ENCODE measurements around the gene BCAS1.

BCAS1 gene

DNA sequence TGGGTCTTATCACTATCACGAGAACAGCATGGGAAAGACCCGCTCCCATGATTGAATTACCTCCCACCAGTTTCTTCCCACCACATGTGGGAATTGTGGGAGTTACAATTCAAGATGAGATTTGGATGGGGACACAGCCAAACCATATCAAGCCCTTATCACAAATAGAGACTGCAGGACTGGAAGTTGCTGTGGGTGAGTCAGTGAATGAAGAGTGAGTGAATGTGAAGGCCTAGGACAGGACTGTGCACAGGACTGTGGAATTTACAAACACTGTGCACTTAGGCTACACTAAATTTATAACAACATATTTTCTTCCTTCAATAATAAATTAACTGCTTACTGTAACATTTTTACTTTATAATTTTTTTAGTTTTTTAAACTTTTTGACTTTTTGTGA, 30.2 kb upstream of the BCAS1 start:
- Histone ChIP-seq H3K9ac (ENCODE audit: low read length) (no peak overlapping the region), H3K27ac (ENCODE audit: low read depth, low read length) (no peak overlapping the region), H3K4me3 (ENCODE audit: low read depth in 1 of 2, low read length in 2 of 2) (no peak overlapping the region), H3K4me1 (ENCODE audit: insufficient read depth, low read length) (peaks cover 13% of the 10 kb centered on the region), H3K36me3 (ENCODE audit: insufficient read depth, low read length) (no peaks in the 10 kb centered on the region), H3K9me3 (ENCODE audit: low read length) (no peaks in the 10 kb centered on the region), H3K27me3 (ENCODE audit: control insufficient read depth in 1 of 2, insufficient read depth in 2 of 2, low read length in 2 of 2) (no peaks in the 10 kb centered on the region)

DNA sequence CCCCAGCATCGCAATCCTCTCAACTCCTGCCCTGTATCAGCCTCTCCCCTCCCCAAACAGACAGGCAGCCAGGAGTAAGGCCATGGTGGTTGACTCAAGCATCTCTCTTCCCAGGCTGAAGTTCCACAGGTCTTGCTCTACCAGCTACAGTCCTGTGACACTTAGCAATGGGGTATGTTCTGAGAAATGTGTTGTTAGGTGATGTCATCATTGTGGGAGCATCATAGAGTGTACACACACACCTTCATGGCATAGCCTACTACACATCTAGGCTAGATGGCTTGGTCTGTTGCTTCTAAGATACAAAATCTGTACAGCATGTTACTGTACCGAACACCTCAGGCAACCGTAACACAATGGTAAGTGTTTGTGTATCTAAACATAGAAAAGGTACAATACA, 29.5 kb upstream of the BCAS1 start:
- Histone ChIP-seq H3K27me3 (ENCODE audit: control insufficient read depth in 1 of 2, insufficient read depth in 2 of 2, low read length in 2 of 2) (no peaks in the 10 kb centered on the region), H3K4me1 (ENCODE audit: insufficient read depth, low read length) (peaks cover 12% of the 10 kb centered on the region), H3K36me3 (ENCODE audit: insufficient read depth, low read length) (no peaks in the 10 kb centered on the region), H3K4me3 (ENCODE audit: low read depth in 1 of 2, low read length in 2 of 2) (no peak overlapping the region), H3K9me3 (ENCODE audit: low read length) (no peaks in the 10 kb centered on the region), H3K27ac (ENCODE audit: low read depth, low read length) (no peak overlapping the region), H3K9ac (ENCODE audit: low read length) (no peak overlapping the region)

DNA sequence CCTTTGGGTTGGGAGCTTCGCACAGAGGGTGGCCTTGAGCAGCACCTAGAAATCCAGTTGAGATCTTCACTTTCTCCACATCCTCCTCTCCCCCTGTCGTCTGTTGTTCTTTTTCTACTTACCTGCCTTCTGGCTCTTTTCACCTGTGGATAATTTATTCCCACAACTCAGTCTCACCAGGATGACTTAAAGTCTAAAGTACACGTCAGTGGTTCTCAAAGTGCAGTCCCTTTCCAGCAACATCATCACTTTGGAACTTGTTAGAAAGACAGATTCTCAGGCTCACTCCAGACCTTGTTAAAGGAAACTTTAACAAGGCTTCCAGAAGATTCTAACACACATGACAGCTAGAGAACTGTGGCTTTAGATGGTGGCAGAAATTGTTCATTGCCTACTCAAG, 27.7 kb upstream of the BCAS1 start:
- no peaks in the 10 kb centered on the region for H3K36me3 ChIP-seq (ENCODE audit: insufficient read depth, low read length)
- H3K27me3 ChIP-seq (ENCODE audit: control insufficient read depth in 1 of 2, insufficient read depth in 2 of 2, low read length in 2 of 2), result no peaks in the 10 kb centered on the region
- no peaks in the 10 kb centered on the region for H3K9me3 ChIP-seq (ENCODE audit: low read length)
- no peak overlapping the region for H3K4me3 ChIP-seq (ENCODE audit: low read depth in 1 of 2, low read length in 2 of 2)
- H3K4me1 ChIP-seq (ENCODE audit: insufficient read depth, low read length), result no peaks in the 10 kb centered on the region
- H3K27ac ChIP-seq (ENCODE audit: low read depth, low read length), result no peak overlapping the region
- no peak overlapping the region for H3K9ac ChIP-seq (ENCODE audit: low read length)

DNA sequence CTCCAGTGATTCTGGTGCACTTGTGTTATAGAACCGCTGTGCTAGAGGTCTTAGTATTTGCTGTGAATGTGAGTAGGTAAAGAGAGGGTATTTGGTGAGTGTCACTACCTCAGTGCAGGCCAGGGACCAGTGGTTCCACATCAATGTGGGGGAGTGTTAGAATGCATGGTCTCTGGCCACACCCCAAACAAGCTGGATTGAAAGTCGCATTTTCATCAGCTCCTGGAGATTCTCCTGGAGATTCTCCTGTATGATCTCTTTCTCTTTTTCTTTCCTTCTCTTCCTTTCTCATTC, 26.8 kb upstream of the BCAS1 start:
- no peak overlapping the region for H3K27ac ChIP-seq (ENCODE audit: low read depth, low read length)
- no peak overlapping the region for H3K9ac ChIP-seq (ENCODE audit: low read length)
- H3K4me3 ChIP-seq (ENCODE audit: low read depth in 1 of 2, low read length in 2 of 2), result no peak overlapping the region
- no peaks in the 10 kb centered on the region for H3K36me3 ChIP-seq (ENCODE audit: insufficient read depth, low read length)
- H3K27me3 ChIP-seq (ENCODE audit: control insufficient read depth in 1 of 2, insufficient read depth in 2 of 2, low read length in 2 of 2), result no peaks in the 10 kb centered on the region
- no peaks in the 10 kb centered on the region for H3K9me3 ChIP-seq (ENCODE audit: low read length)
- H3K4me1 ChIP-seq (ENCODE audit: insufficient read depth, low read length), result no peaks in the 10 kb centered on the region

DNA sequence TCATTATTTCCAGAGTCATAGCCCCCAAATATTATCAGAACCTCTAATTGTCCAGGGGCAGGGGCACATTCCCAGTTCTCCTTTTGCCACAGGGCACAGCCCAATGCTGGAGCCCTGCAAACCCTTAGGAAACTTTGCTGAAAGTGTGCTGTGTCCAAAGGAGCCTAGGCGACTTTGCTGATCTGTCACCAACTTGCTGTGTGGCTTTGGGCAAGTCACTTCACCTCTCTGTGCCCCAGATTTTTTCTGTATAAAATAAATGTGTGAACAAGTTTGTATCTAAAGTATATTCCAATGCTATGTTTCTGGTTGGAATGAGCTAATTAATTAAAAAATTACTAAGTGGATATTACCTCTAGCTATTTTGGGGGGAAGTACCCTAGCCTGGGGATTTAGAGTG, 25.4 kb upstream of the BCAS1 start:
- no peaks in the 10 kb centered on the region for H3K36me3 ChIP-seq (ENCODE audit: insufficient read depth, low read length)

DNA sequence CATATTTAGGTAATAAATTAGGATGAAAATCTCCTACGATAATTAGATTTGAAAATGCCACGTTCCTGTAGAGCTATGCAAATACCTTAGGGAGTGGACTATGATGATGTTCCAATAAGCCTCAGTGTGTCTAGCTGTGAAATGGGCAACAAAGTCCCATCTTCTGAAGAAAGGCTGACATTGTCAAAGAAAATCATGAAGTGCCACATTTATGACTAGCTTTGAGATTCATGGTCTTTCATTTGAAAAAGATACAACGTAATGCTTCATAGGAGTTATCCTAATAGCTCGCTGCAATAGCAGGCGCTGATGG, 23.8 kb upstream of the BCAS1 start:
- no peaks in the 10 kb centered on the region for H3K4me1 ChIP-seq (ENCODE audit: insufficient read depth, low read length)
- H3K36me3 ChIP-seq (ENCODE audit: insufficient read depth, low read length), result no peaks in the 10 kb centered on the region
- H3K4me3 ChIP-seq (ENCODE audit: low read depth in 1 of 2, low read length in 2 of 2), result no peak overlapping the region
- H3K27ac ChIP-seq (ENCODE audit: low read depth, low read length), result no peak overlapping the region
- H3K9ac ChIP-seq (ENCODE audit: low read length), result no peak overlapping the region
- H3K27me3 ChIP-seq (ENCODE audit: control insufficient read depth in 1 of 2, insufficient read depth in 2 of 2, low read length in 2 of 2), result no peaks in the 10 kb centered on the region
- H3K9me3 ChIP-seq (ENCODE audit: low read length), result no peaks in the 10 kb centered on the region

More for the DNA sequence above, 25.4 kb upstream of the BCAS1 start:
- H3K9ac ChIP-seq (ENCODE audit: low read length), result no peak overlapping the region
- no peaks in the 10 kb centered on the region for H3K27me3 ChIP-seq (ENCODE audit: control insufficient read depth in 1 of 2, insufficient read depth in 2 of 2, low read length in 2 of 2)
- no peaks in the 10 kb centered on the region for H3K9me3 ChIP-seq (ENCODE audit: low read length)
- H3K4me3 ChIP-seq (ENCODE audit: low read depth in 1 of 2, low read length in 2 of 2), result no peak overlapping the region
- H3K4me1 ChIP-seq (ENCODE audit: insufficient read depth, low read length), result no peaks in the 10 kb centered on the region
- H3K27ac ChIP-seq (ENCODE audit: low read depth, low read length), result no peak overlapping the region

DNA sequence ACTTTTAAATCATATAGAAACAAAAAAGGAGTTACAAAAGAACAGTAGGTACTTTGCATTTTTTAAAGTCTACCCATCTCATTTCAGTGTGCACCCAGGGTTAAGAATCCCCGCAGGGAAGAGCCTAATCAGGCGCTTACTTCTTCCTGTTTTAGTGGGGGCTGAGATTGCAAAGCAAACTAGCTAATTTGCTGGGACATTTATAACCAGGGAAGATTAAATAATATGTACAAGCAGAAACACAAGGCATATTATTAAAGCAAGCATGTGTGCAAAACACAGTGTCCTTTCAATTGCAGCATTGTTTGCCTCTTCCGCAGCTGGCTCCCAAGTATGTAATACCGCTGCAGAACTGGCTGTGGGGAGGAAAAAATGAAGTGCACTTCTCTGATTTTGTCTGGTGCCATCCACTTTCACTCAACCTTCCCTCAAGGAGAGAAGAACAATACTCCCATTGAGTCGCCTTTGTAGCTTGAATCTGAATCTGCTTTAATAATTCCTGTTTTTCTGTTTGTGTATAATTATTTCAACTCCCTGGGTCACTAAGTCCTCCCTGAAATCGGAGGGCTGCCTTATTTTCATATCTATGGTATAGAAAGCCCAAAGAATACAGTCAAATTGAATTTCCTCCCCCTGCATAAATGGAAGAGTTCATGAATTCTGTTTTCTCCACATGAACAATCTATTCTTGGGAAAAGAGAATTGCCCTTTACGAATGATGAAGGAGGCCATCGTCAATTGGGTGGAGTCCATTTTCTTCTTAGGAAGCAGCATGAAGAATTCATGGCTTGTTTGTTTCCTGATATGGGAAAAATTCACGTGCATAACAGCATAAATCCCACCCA, 23.3 kb upstream of the BCAS1 start:
- H3K4me3 ChIP-seq (ENCODE audit: low read depth in 1 of 2, low read length in 2 of 2), result no peak overlapping the region
- no peaks in the 10 kb centered on the region for H3K9me3 ChIP-seq (ENCODE audit: low read length)
- no peaks in the 10 kb centered on the region for H3K4me1 ChIP-seq (ENCODE audit: insufficient read depth, low read length)
- no peak overlapping the region for H3K9ac ChIP-seq (ENCODE audit: low read length)
- H3K27me3 ChIP-seq (ENCODE audit: control insufficient read depth in 1 of 2, insufficient read depth in 2 of 2, low read length in 2 of 2), result no peaks in the 10 kb centered on the region
- H3K36me3 ChIP-seq (ENCODE audit: insufficient read depth, low read length), result no peaks in the 10 kb centered on the region
- H3K27ac ChIP-seq (ENCODE audit: low read depth, low read length), result no peak overlapping the region

DNA sequence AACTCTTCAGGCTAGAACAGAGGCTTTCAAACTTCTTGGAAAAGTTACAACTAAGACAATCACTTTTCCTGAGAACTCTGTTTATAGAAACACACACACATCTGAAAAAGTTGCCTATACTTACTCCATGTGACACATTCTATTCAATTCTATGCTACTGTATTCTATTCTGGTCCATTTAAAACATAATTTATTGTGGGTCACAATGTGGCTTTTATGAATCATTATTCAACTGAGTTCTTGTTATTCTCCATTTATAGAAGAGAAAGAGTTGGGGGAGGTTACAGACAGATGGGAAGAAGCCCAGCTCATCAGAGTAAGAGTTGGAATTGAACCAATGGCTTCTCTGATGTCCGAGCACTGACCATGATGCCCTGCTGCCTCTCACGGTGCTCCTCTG, 21.6 kb upstream of the BCAS1 start:
- no peaks in the 10 kb centered on the region for H3K36me3 ChIP-seq (ENCODE audit: insufficient read depth, low read length)
- no peaks in the 10 kb centered on the region for H3K27me3 ChIP-seq (ENCODE audit: control insufficient read depth in 1 of 2, insufficient read depth in 2 of 2, low read length in 2 of 2)
- H3K4me1 ChIP-seq (ENCODE audit: insufficient read depth, low read length), result peaks cover under 1% of the 10 kb centered on the region
- no peaks in the 10 kb centered on the region for H3K9me3 ChIP-seq (ENCODE audit: low read length)
- no peak overlapping the region for H3K27ac ChIP-seq (ENCODE audit: low read depth, low read length)
- no peak overlapping the region for H3K9ac ChIP-seq (ENCODE audit: low read length)
- H3K4me3 ChIP-seq (ENCODE audit: low read depth in 1 of 2, low read length in 2 of 2), result no peak overlapping the region

DNA sequence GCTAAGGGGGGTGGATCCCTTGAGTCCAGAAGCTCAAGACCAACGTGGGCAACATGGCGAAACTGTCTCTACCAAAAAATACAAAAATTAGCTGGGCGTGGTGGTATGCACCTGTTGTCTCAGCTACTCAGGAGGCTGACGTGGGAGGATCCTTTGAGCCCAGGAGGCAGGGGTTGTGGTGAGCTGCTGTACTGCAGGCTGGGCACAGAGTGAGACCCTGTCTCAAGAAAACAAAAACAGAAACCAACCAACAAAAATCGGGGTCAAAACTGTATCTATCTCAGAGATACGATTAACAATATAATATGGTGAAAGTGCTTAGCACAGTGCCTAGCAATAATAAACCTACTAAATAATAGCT, 20.7 kb upstream of the BCAS1 start:
- no peaks in the 10 kb centered on the region for H3K27me3 ChIP-seq (ENCODE audit: control insufficient read depth in 1 of 2, insufficient read depth in 2 of 2, low read length in 2 of 2)
- H3K4me1 ChIP-seq (ENCODE audit: insufficient read depth, low read length), result peaks cover 4% of the 10 kb centered on the region
- no peak overlapping the region for H3K4me3 ChIP-seq (ENCODE audit: low read depth in 1 of 2, low read length in 2 of 2)
- no peak overlapping the region for H3K9ac ChIP-seq (ENCODE audit: low read length)
- H3K27ac ChIP-seq (ENCODE audit: low read depth, low read length), result no peak overlapping the region
- no peaks in the 10 kb centered on the region for H3K9me3 ChIP-seq (ENCODE audit: low read length)
- H3K36me3 ChIP-seq (ENCODE audit: insufficient read depth, low read length), result no peaks in the 10 kb centered on the region

DNA sequence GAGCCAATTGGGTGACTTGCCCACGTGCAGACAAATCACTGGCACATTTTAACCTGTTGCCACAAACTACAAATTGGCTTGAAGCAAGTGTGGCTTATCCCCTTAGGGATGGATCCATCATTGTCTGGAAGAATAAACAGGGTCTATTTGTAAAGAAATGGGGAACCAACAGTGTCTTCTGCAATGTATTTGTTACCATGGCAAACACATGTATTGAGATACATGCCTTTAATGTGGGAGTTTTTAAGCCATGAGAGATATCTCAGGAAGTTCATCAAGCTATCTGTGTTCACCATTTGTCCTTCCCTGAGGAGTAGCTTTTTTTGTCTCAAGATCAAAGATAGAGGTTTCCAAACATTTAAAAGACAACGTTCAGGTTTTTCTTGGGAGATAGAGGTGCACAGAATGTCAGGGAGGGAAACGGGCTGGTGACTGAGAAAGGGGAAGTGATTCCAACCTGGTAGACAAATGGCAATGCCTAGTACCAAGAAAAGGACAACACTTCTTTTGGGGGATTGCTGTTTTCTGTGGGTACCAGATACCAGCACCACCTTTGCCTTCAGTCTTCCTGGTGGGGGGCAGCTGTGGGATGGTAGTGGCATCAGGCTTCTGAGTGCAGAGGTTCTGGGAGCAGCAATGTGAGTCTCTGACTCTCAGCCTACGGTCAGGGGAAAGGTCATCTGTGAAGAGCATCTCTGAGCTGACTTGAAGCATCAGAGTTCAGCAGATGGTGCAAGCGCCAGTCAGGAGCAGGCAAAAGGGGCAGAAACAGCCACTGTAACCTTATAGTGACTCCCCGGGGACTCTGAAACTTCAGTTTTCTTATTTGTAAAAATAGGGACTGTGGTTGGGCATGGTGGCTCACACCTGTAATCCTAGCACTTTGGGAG, 20.1 kb upstream of the BCAS1 start:
- Histone ChIP-seq H3K4me3 (ENCODE audit: low read depth in 1 of 2, low read length in 2 of 2) (no peak overlapping the region), H3K36me3 (ENCODE audit: insufficient read depth, low read length) (no peaks in the 10 kb centered on the region), H3K9ac (ENCODE audit: low read length) (no peak overlapping the region), H3K27me3 (ENCODE audit: control insufficient read depth in 1 of 2, insufficient read depth in 2 of 2, low read length in 2 of 2) (no peaks in the 10 kb centered on the region), H3K4me1 (ENCODE audit: insufficient read depth, low read length) (peaks cover 4% of the 10 kb centered on the region), H3K27ac (ENCODE audit: low read depth, low read length) (no peak overlapping the region), H3K9me3 (ENCODE audit: low read length) (no peaks in the 10 kb centered on the region)

DNA sequence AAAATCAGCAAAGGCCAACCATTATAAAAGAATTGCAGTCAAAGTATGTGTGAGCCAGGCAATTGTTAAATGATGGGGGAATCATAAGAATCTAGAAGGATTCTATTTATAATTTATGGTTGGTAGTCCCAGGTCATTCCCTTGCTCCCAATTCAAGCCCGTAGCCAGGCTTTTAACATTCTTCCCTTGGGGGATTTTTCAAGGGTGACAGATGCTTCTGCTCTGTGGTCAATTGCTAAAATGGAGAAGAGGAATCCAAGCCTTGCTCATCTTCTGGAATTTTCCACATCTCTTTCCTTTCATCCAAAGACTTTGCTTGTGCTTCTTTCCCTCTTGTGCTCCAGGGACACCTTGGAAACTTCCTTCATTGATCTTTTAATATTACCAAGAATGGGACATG, 18.0 kb upstream of the BCAS1 start:
- Histone ChIP-seq H3K27me3 (ENCODE audit: control insufficient read depth in 1 of 2, insufficient read depth in 2 of 2, low read length in 2 of 2) (no peaks in the 10 kb centered on the region), H3K27ac (ENCODE audit: low read depth, low read length) (no peak overlapping the region), H3K9ac (ENCODE audit: low read length) (no peak overlapping the region), H3K36me3 (ENCODE audit: insufficient read depth, low read length) (no peaks in the 10 kb centered on the region), H3K4me1 (ENCODE audit: insufficient read depth, low read length) (peaks cover 4% of the 10 kb centered on the region), H3K4me3 (ENCODE audit: low read depth in 1 of 2, low read length in 2 of 2) (no peak overlapping the region), H3K9me3 (ENCODE audit: low read length) (no peaks in the 10 kb centered on the region)

Data from muscle layer of colon (tissue), 2 donors.